GM23248 (cell line): ENCODE data around the gene FRAT2.

Source experiments
- EZH2 ChIP-seq: fragments of 200-600 bp; sonication (generic); IDR thresholded peaks from 2 replicates; pipeline ENCODE4 v1.6.1; 2018; ENCODE audit warnings: antibody characterized with exemption, mild to moderate bottlenecking; ENCODE audit not compliant: insufficient read depth, poor library complexity, severe bottlenecking
- EZH2phosphoT487 ChIP-seq: fragments of 200-600 bp; sonication (generic); IDR thresholded peaks from 2 replicates; pipeline ENCODE4 v1.6.1; 2018; ENCODE audit warnings: antibody characterized with exemption, moderate library complexity, mild to moderate bottlenecking, low read depth; ENCODE audit not compliant: insufficient read depth

DNA sequence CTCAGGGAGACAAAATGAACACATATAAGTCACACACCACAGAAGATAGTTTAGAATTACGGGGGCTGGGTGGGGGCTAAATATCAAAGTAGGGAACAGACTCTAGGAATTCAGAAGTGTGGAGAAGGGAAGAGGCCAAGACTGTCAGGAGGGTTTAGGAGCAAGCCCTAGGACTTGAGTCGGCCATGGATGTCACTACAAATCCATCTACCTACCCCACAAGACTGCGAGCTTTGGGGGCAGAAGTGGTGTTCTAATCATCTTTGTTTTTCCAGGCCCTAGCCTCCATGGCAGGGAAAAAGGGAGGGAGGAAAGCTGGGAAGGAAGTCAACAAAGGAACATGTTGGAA lies 36.3 kb downstream of the FRAT2 start:
- TF ChIP-seq EZH2phosphoT487: no peak
- no peak for TF ChIP-seq EZH2
